GM19240 (cell line): ENCODE data around the gene DDX52.
A peak's percentile ranks its signal among the peaks of the same experiment; 100 is the strongest.

Source experiments
- DNase-seq: peaks from one replicate; pipeline ENCODE4 v3.0.0; 2011; ENCODE audit warnings: low spot score; ENCODE audit not compliant: insufficient read length

Gene DDX52

GRCh38 chr17:37585066-37585465 is 58.2 kb downstream of the DDX52 start:
- DNase-seq: no peak

- no peak for DNase-seq
Measured at GRCh38 chr17:37576281-37576680, 67.0 kb downstream of the DDX52 start.

- no peak for DNase-seq
Measured at GRCh38 chr17:37574427-37574826, 68.8 kb downstream of the DDX52 start.

GRCh38 chr17:37571674-37572073 is 71.6 kb downstream of the DDX52 start:
- no peak for DNase-seq

- DNase-seq: peak; percentile 6
Measured at GRCh38 chr17:37570527-37571093, 72.6 kb downstream of the DDX52 start.

- no peak for DNase-seq
Measured at GRCh38 chr17:37568350-37569053, 74.7 kb downstream of the DDX52 start.

- no peak for DNase-seq
Measured at GRCh38 chr17:37567538-37567937, 75.7 kb downstream of the DDX52 start.

- no peak for DNase-seq
Measured at GRCh38 chr17:37567137-37567536, 76.1 kb downstream of the DDX52 start.

- DNase-seq: no peak
Measured at GRCh38 chr17:37564252-37564651, 79.0 kb downstream of the DDX52 start.

GRCh38 chr17:37562016-37562745 is 81.1 kb downstream of the DDX52 start:
- DNase-seq: no peak
